Gastrocnemius medialis (tissue), 4 donors: Measurements from ENCODE around the gene TDRKH.
A peak's percentile ranks its signal among the peaks of the same experiment; 100 is the strongest.

ENCODE experiments used
- CTCF ChIP-seq, 5 experiments: fragments of 450-650 bp in 3 of 5; fragments of 200-600 bp in 2 of 5; sonication (generic) in 2 of 5; IDR thresholded peaks in 4 of 5; conservative IDR thresholded peaks in 1 of 5; 1 replicate in 4 of 5; 2 replicates in 1 of 5; pipeline ENCODE4 v1.5.1; 2016 to 2019; ENCODE audit warnings: antibody characterized with exemption in 5 of 5, mild to moderate bottlenecking in 3 of 5, moderate library complexity in 3 of 5
- POLR2A ChIP-seq, 2 donors: fragments of 450-650 bp; IDR thresholded peaks; one replicate each; pipeline ENCODE4 v1.6.1; 2017; ENCODE audit warnings: antibody characterized with exemption in 2 of 2, mild to moderate bottlenecking in 2 of 2, moderate library complexity in 2 of 2

GRCh38 chr1:151790071-151790939 lies at the start of gene TDRKH:
- TF ChIP-seq CTCF (IDR thresholded peaks at IDR 0.05 in 4 of 5, conservative IDR thresholded peaks at IDR 0.05 in 1 of 5) (peak in 3 of 5 experiments; percentile 23 to 40 (median 39)), POLR2A (IDR thresholded peaks at IDR 0.05) (peak; percentile 65 to 86)
